Stimulated activated CD8-positive, alpha-beta memory T cell treated with anti-CD3 and anti-CD28 coated beads, Interleukin-12 subunit alpha, Interleukin-12 subunit beta, amount 100 ng/mL, for 24 hours (primary cell): Measurements from ENCODE around the gene UBE2J1.

Experiments used
- DNase-seq: peaks from one replicate; pipeline ENCODE4 v3.0.0-alpha.2; 2020; ENCODE audit errors: extremely low read depth

The UBE2J1 gene

DNA sequence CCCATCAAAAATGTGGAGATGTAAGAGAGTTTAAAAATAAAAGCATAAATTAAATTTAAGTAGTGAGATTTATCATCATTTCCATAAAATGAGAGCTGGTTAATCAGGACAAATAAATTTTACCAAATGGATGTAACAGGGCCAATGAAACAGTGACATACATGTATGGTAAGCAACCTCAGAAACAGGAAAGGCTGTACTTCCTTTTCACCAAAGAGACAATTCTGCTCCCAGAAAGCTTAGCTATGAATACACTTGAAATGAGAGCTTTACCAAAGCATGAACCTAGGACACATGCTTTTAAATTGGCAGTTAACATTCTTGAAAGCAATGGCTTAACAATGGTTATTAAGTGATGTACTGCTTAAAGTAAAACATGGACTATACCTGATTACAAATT, 12.1 kb upstream of the UBE2J1 start:
- DNase-seq, result no peak

DNA sequence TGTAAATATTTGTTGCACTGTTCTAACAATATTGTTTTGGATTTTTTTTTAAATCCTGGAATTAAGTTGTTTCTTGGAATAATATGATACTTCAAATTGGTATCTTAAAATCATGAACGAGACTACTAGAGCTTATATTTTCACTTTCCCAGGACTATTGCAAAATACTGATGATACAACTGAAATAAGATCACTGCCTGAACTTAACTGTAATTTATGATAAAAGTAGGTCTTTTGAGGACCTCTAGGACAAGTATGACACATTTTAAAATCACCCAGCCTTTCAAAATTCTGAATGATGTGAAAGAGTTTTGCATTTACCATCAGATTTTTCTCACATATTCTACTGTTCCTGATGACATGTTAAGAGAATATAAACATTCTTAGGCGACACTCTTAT, 8.6 kb upstream of the UBE2J1 start:
- no peak for DNase-seq

DNA sequence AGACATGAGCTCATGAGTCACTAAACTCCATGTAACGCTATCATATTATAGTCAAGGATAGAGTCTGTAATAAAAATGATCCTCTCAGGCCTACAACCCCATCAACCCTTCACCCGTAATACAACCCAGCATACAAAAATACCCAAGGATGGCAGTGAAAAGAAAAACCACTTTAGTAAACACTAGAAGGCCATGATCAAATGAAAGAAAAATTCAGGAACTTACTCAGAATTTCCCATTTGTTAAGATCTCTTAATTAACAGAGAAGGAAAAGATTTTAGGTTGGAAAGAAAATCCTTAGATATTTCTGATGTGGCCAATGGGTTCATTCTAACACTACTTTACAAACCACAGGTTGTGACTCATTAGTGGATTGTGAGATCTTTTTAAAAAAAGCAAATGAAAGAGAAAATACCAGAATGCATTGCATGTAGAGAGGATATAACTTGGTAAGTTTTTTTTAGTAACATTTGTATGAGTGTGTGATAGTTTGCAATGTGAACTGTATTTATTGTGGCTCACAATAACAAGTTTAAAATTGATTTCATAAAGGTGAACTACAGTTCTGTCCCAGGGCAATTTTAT, 8.0 kb upstream of the UBE2J1 start:
- DNase-seq, result no peak

DNA sequence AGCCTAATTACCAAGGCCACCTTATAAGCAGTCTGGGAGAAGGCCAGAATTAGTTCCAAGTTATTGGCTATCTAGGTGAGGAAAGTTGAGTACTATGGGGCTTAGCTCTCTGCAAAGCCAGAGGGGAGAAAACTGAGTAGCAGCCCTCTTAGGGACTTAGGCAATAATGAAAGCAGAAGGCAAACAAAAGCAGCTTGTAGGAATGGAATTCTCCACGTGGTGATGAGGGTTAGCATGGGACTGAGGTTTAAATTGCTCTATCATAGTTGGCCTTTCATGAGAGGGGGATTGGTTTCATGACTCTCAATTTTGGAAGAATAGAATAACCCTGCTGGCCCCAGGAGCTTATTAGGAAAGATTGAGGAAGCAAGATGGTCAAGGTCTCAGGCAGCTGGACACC, 7.0 kb upstream of the UBE2J1 start:
- no peak for DNase-seq

DNA sequence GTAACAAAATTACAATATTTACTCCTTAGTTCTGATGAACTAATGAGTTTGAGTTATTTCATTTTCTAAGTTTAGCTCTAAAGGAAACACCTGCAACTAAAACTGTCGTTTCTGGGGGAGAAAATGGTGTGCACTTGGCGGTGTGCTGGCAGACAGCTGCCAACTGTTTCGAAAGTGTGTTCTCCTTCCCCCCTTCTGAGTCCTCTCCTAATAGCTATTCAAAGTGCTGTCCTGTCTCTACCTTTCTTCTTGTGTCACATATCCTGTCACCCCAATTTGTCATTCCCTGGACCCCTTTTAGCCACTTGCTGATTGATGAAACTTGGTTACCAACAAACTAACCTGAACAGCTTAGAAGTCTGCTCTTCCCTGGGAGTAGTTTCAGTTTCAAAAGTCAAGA, 4.9 kb upstream of the UBE2J1 start:
- no peak for DNase-seq

DNA sequence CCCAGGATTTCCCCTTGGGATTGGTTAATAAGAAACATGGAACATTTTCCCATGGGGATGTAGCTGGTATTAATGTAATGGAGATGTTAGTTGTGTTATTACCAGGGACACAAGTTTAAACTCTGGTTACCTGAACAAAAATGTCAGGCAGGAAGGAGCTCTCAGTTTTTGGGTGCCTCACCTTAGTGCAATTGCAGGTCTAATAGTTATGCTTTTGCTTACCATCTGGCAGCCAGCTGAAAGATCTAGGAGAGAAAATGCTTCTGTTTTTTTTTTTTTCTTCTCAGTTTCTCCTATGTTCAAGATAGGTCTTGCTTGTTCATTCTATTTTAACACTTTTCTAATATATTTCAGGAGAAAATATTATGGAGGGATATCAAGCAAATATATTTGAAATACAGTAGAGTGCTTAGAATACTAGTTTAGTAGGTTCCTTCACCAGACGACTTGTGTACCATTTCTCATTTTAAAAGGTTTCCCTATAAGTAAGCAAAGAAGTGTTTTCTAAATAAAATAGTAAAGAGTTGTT, 4.2 kb upstream of the UBE2J1 start:
- DNase-seq, result no peak

DNA sequence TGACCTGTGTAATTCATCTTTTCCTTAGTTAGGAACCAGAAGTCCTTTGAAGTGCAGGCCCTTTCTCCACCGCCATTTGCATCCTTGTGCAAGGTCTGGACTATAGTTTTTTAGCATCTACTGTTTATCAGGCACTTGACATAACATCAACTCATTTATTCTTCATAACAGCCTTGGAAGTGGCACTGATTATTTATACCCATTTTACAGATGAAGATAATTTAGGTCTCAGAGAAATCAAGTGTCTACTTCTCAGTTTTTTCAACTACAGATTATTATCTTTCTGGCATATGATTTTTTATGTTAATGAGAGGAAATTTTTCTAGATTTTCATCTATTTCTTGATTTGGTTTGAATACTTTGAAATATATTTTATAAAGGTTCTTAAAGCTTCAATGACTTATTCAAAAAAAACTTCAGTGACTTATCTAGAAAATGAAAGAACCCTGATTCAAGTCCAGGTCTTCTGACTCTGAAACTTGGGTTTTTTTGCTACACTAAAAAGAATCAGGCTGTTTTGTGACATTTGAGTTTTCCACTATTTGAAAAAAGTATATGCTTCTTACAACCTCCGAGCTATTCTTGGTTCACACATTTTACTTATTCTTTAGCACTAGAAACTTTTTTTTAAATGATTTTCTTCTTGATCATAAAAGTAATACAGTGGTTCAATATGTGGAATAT, 3.1 kb upstream of the UBE2J1 start:
- no peak for DNase-seq

DNA sequence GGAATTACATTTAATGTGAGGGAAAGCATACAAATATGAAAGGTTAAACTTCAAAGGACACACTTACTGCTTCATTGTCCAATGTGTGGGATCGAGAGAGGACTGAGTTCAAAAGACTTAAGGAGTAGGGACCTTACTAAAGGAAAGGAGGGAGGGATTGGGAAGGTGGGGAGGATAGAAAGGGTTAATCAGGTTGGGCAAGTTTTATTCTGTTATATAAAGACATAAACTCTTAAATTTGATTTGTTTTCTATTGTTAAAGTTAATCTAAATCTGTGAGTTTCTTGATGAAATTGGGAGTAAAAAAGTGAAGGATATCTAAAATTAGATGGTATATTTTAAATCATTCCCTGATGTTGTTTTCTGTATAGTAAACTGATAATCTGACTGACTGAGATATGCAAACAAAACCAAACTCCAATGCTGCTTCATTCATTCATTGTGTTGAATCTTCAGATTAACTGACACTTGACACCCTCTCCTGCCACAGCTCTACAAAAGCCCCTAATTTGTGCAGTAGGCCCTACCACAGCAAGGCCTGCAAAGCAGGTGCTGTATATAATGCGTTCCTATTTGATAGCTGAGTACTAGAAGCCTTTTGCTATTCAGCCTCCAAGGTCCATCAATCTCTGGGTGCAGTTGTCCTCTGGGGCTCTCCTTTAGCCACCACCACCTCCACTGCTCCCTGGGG, 1.3 kb upstream of the UBE2J1 start:
- DNase-seq, result no peak

DNA sequence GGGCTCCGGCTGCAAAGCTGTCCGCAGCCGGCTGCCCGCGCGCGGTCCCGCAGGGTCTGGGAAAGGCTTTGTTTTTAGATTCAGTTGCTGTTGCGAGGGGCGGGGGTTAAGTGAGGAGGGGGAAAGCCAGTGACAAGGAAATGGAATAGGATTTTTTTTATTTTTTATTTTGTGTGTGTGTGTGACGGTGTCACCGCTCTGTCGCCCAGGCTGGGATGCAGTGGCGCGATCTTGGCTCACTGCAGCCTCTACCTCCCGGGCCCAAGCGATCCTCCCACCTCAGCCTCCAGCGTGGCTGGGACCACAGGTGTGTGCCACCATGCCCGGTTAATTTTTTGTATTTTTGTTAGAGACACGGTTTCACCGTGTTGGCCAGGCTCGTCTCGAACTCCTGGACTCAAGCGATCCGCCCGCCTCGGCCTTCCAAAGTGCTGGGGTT, 615 bp upstream of the UBE2J1 start:
- no peak for DNase-seq

DNA sequence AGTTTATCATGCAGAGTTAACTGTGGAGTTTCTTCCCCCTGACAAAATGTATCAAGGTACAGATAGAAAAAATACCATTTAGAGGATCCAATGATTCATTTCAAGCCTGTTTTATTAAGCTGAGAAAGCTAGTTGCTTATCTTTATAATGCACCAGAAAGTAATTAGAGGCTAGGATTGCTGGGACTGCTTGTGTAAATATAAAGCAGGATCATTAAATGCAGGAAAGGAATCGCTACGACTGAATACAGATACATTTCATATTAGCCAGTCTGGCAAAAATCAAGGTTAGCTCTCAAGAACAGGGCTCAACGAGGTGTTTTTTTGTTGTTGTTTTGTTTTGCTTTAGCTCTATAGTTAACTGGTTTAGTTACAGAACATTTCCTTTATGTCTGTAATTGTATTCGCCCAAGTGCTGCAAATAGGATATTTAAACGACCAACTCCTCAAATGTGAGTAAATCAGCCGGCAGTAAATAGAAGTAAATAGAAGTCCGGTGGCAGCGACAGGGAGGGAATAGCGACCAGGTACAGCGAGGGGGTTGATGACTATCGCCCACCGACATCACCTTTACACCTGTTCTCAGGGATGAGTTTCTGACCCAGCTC, 748 bp downstream of the UBE2J1 start:
- DNase-seq, result no peak

DNA sequence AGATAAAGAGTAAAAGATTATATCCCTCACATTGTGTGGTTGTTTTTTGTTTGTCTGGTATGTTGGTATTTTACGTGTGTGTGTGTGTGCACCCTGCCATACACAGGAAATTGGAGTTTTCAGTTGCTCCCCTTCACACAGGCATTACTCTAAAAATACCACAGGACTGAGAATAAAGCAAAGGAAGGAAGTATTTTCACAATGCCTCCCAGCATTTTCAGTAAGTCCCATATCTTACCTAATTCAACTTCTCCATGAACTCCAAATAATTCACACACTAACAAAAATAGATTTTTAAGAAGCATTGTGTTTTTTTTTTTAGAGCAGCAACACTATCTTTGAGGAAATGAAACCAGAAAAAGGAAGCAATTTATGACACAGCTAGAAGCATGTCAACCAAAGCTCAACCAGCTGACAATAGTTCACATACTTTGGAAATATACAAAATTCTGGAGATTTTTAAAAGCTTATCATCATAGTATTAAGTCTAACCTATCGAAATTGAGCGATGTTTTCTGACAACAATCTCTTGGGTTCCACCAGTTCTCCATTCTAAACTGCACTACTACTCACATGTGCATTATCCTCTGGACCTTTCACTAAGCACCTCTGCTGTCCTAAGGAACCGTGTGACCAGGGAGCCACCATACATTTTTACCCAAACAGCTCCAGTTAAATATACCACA, 2.1 kb downstream of the UBE2J1 start:
- no peak for DNase-seq

DNA sequence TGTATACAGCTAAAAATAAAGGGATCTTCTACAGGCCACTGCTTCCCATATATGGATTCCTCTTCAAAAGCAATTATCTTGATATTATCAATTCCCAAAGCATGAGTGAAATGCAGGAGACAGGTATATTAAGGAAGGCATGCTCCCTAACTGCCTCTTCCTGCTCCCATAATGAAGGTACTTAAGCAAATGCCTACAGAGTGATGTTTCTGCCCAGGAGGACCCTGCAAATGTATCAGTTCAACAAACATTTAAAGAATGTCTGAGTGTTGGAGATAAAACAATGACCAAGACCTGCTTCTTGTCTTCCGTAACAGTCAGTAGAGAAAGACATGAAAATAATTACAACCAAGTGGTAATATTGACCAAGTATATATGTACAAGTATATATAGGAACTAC, 4.2 kb downstream of the UBE2J1 start:
- no peak for DNase-seq

DNA sequence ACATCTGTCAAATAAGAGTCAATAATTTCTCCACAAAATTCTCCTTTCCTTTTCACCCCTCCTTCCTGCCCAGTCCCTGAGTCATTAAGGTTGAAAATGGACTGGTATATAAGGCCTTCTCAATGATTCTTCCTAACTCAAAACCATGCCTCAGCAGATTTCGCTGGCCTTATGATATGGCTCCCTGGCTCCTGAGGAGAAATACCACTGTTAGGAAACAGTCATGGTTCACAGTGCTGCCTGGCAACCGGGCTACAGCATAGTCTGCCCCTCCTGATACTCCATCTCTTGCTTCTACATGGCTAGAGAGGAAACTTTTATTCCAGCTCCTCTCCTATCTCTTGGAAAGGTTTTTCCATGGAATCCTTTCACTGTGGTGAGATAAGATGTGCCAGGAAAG, 4.7 kb downstream of the UBE2J1 start:
- DNase-seq, result no peak

DNA sequence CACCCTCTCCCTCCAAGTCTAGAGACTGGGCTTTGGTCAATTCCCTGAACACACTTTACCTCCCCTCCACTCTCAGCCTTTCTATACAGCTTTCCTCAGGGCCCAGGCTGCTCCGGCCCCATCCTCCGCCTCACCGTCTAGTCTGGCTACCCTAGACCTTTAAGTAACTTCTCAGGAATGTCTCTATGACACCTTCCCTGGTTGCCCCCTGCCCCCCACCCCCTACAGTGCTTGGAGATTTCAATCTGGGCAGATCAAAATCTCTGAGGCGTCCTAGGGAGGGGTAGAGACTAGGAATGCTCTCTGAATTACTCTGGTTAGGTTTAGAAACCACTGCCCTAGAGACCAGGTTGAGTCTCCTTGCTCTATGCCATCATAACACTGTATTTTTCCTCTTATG, 6.1 kb downstream of the UBE2J1 start:
- DNase-seq, result no peak

DNA sequence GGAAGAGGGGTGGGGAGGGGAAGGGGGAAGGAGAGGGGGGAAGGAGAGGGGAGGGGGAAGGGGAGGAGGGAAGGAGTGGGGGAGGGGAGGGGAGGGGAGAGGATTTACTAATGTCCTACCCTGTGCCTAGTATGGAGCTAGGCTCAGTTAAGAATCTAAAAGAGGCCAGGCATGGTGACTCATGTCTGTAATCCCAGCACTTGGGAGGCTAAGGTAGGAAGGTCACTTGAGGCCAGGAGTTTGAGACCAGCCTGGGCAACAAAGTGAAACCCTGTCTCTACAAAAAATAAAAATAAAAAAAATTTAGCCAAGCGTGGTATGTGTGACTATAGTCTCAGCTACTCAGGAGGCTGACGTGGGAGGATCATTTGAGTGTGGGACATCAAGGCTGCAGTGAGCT, 13.0 kb downstream of the UBE2J1 start:
- no peak for DNase-seq

DNA sequence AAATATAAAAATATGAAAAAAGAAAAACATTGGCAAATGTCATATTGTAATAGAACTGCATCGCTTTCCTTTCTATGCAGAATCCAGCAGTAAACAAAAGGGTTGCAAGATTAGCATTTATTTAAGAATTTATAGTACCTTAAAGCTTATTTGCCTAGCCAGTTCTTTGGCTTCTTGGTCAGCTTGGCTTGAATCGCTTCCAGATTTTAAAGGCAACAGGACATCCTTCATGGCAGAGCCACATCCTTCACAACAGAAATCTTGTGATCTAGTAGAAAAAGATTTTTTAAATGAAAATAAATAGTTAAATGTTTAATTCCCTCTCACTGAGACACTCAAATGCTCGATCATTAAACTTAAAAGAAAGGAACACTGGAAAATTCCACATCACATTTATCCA, 17.4 kb downstream of the UBE2J1 start:
- no peak for DNase-seq

DNA sequence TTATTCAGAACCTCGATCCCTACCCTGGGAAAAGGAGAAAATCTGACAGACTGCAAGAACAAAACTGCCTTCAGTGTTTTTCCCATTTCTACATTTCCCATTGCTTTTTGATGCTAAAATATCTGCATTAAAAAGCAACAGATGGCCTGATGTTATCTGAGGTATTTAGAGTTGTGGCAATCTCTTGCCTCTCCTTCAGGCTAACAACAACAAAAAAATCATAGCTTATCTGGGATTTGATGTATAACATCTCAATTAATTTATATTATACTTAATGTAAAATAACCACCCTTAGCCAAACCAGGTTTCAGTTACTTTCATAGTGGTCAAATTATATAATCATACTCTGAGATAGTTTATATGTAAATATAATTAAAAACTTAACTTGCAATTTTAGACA, 21.6 kb downstream of the UBE2J1 start:
- DNase-seq, result no peak

DNA sequence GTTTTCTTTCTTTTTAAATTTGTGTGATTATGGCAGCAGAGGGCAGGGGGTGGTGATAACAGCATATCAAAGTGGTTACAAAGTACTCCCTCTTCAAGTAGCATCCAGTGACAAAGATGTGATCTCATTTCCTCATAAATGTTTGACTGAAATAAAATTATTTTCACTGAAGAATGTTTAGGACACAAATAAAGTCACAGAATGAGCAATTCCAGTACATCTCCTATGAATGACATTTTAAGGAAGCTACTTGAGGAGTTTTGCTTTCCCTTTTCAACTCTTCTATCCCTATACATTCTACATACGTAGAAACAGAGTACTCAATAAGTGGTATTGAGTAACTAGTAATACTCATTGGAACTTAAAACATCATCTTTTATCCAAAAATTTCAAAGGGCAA, 23.5 kb downstream of the UBE2J1 start:
- DNase-seq, result no peak

DNA sequence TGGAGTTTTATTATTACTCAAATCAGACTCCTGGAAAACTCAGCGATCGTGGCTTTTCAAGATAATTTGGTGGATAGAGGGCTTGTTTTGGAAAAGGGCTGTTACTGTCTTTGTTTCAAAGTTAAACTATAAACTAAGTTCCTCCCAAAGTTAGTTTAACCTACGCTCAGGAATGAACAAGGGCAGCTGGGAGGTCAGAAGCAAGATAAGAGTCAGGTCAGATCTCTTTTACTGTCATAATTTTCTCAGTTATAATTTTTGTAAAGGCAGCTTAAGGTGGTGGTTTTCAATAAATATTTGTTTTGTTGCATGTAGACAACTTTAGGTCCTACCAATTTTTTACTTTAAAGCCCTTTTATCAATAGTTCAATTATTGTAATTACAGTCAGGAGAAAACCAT, 28.2 kb downstream of the UBE2J1 start:
- DNase-seq, result no peak

DNA sequence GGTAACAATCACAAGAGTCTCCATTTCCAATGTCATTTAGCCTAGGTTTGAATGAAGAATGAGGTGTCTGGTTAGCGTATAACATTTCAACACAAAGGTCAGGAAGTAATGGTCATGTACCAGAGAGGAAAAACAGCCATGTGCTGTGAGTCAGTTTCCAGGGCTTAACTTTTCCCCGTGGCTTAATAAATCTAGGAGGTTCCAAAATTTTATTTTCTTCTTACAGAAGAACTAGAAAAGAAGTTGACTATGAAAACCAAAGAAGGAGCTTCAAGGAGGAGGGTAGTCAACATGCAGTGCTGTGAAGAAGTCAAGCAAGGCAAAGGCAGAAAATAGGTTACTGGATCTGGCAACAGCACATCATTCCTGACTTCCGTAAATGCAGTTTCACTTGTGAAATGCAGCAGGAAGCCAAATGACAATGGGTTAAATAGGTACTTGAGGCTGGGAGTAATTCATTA, 29.0 kb downstream of the UBE2J1 start:
- no peak for DNase-seq

DNA sequence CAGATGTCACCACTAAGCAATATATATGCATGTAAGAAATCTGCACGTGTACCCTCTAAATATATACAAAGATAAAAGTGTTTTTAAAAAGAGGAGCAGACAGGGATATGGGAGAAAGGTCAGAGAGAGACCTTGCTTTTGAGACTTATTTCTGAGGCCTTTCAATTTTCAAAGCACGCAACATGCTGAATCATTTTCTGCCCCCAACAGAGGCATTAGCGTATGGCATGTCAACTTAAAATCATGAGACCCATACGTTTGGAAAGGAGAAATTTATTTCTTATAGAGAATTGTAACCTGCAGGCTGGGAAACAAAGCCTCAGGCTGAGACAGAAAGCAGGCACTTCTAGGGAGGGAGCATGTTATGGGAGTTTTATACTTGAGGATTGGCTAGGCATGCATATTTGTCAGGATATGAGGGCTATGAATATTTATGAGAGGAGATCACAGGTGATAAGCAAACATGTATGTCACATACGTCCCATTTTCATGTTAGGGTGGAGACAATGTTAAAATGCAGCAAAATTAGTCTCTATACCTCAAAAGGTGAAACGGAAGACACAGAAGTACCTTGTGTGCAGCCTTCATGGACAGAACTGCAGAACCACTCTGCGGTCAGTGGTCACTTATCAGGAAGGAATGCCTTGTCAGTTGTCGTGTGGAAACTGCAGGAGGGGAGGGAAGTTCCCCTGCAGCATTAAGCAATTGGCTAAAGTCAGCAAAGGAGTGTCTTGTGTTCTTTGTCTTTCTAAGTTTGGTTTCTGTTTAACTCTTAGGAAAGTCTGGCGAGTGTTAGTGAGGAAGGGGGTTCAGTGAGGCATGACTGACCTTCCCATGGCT, 31.2 kb downstream of the UBE2J1 start:
- no peak for DNase-seq
